ENCODE measurements around the gene CUL2. TPM values are rescaled to one million over a fixed set of nuclear protein-coding genes. Genes with fewer than 3 reads are reported as not detected.

The CUL2 gene
- total RNA-seq (2022; extraction: Qiagen RNA extraction; ENCODE audit: low read depth) = 15.0 to 27.2 TPM (median 24.5 TPM) in 5 replicates

DNA sequence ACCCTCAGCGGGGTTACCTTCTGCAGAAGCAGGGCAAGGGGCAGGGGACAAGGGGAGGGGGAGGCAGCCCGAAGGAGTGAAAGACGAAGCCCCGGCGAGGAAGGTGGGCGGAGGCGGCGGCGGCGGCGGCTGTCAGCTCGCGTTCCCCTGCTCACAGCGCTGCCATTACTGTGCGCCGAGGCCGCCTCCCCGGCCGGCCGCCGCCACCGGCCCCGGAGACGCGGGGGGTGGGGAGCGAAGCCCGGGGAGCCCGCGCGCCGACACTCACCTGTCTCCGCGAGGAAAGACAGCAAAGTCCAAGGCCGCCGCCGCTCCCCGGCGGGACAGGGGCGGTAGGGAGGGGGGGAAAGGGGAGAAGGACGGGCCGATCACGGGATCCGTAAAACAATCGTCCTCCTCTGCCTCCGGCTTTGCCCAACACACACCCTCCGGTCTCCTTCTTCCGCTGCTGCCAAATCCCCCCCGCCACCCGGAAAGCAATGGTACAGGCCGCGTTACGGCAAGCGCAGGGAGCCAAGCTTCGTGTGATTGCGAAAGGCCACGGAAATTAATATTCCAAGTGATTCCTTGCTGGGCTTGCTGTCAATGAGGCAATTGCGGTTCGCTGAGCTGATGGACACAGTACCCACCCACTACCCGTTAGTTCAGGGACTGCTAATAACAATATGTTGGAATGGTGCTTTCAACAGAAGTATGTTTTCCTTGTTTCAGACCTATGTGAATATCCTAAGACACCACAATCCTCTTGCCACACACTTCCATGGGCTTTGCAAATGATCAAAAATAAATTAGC lies at the start of gene CUL2:
Gene CUL2 (minus strand): TSS at position 180 of the 793 bp plus-strand sequence. CDS start 19,024 bp downstream, outside the sequence.

GRCh38 chr10:35126530-35127288 lies 36.6 kb upstream of the CUL2 start, which contains the start of gene CREM:
Gene CREM (plus strand): TSS chr10:35126846. CDS start chr10:35137836, 10,990 bp downstream.

Other genes starting within 250 kb of the CUL2 start
- gene CREM, start 36.5 kb upstream of the CUL2 start, total RNA-seq (2022; extraction: Qiagen RNA extraction; ENCODE audit: low read depth) = 35.8 to 45.0 TPM (median 37.8 TPM) in 5 replicates
- gene CCNY, start 246.2 kb upstream of the CUL2 start, total RNA-seq (2022; extraction: Qiagen RNA extraction; ENCODE audit: low read depth) = 40.1 to 54.3 TPM (median 45.3 TPM) in 5 replicates